PFSK-1 (cell line): ENCODE data around the gene NR2F1.

Experiments used
- POLR2AphosphoS5 ChIP-seq: IDR thresholded peaks from 2 replicates; pipeline ENCODE4 v1.6.1; 2012; ENCODE audit warnings: low read depth, mild to moderate bottlenecking, control low read depth, low read length, moderate library complexity
- REST ChIP-seq, 2 experiments: IDR thresholded peaks; 2 replicates each; pipeline versions ENCODE4 v1.6.1 to v1.8.0; 2011 to 2012; ENCODE audit warnings: low read depth in 2 of 2, low read length in 2 of 2, control low read depth in 1 of 2, inconsistent platforms in 1 of 2, mild to moderate bottlenecking in 1 of 2, moderate library complexity in 1 of 2; ENCODE audit not compliant: insufficient read depth in 1 of 2

GRCh38 chr5:93582167-93582462 lies 907 bp upstream of the NR2F1 start:
- TF ChIP-seq POLR2AphosphoS5 (no peak), REST (IDR thresholded peaks at IDR 0.05; ENCODE audit: insufficient read depth in 1 of 2, low read depth in 2 of 2, low read length in 2 of 2) (no peak)
